ENCODE data around the gene RB1. TPM values are rescaled to one million over a fixed set of nuclear protein-coding genes. Genes with fewer than 3 reads are reported as not detected.

RB1 gene
- total RNA-seq, 1 experiment from 2014 or later = 57.1 TPM

GRCh38 chr13:48434200-48434599 lies 130.6 kb downstream of the RB1 start:
- CTCF ChIA-PET = no interaction called here
- H3K9me3 ChIP-seq (ENCODE audit: low read depth, low read length, poor library complexity, severe bottlenecking) = no peaks in the 10 kb centered on the region
- intact Hi-C loops (cut with micrococcal nuclease; ENCODE audit: unreplicated experiment) = no loop called here
- BruUV-seq (replicated peaks) = no TSS peak
- H3K36me3 ChIP-seq (ENCODE audit: insufficient read depth, low read length, poor library complexity, severe bottlenecking) = no peaks in the 10 kb centered on the region
- H3K27me3 ChIP-seq (replicated peaks; ENCODE audit: insufficient read depth, low read depth, low read length, poor library complexity) = no peaks in the 10 kb centered on the region
- POLR2A ChIA-PET (ENCODE audit: low non-redundant PET) = no interaction called here
- H3K27ac ChIP-seq (ENCODE audit: low read depth, low read length, poor library complexity, severe bottlenecking) = no peak overlapping the region
- H3K4me3 ChIP-seq (ENCODE audit: low read depth, low read length, poor library complexity, severe bottlenecking) = no peak overlapping the region
- H3K4me1 ChIP-seq (ENCODE audit: insufficient read depth, low read length, poor library complexity, severe bottlenecking) = peaks cover 4% of the 10 kb centered on the region
- no peak for TF ChIP-seq CTCF (conservative IDR thresholded peaks at IDR 0.05; ENCODE audit: low read depth, low read length)
- TF ChIP-seq EZH2 (IDR thresholded peaks at IDR 0.05; ENCODE audit: borderline replicate concordance, low read depth, low read length, poor library complexity, severe bottlenecking) = no peak
- no peak for DNase-seq (ENCODE audit: low spot score)

GRCh38 chr13:48436661-48437288 lies 133.2 kb downstream of the RB1 start:
- no TSS peak for BruUV-seq (replicated peaks)
- H3K27ac ChIP-seq (ENCODE audit: low read depth, low read length, poor library complexity, severe bottlenecking) = no peak overlapping the region
- intact Hi-C loops (cut with micrococcal nuclease; ENCODE audit: unreplicated experiment) = no loop called here

GRCh38 chr13:48437371-48437770 lies 133.8 kb downstream of the RB1 start:
- DNase-seq (ENCODE audit: low spot score) = peak; percentile 16
- Histone ChIP-seq H3K36me3 (ENCODE audit: insufficient read depth, low read length, poor library complexity, severe bottlenecking) (no peaks in the 10 kb centered on the region), H3K9me3 (ENCODE audit: low read depth, low read length, poor library complexity, severe bottlenecking) (no peaks in the 10 kb centered on the region), H3K4me1 (ENCODE audit: insufficient read depth, low read length, poor library complexity, severe bottlenecking) (peaks cover 2% of the 10 kb centered on the region), H3K4me3 (ENCODE audit: low read depth, low read length, poor library complexity, severe bottlenecking) (no peak overlapping the region), H3K27ac (ENCODE audit: low read depth, low read length, poor library complexity, severe bottlenecking) (no peak overlapping the region), H3K27me3 (replicated peaks; ENCODE audit: insufficient read depth, low read depth, low read length, poor library complexity) (no peaks in the 10 kb centered on the region)
- ChIA-PET CTCF (no interaction called here), POLR2A (ENCODE audit: low non-redundant PET) (no interaction called here)
- no peak for TF ChIP-seq EZH2 (IDR thresholded peaks at IDR 0.05; ENCODE audit: borderline replicate concordance, low read depth, low read length, poor library complexity, severe bottlenecking)
- no peak for TF ChIP-seq CTCF (conservative IDR thresholded peaks at IDR 0.05; ENCODE audit: low read depth, low read length)
- no TSS peak for BruUV-seq (replicated peaks)
- intact Hi-C loops (cut with micrococcal nuclease; ENCODE audit: unreplicated experiment) = no loop called here

More at GRCh38 chr13:48436661-48437288, 133.2 kb downstream of the RB1 start:
- no peaks in the 10 kb centered on the region for H3K36me3 ChIP-seq (ENCODE audit: insufficient read depth, low read length, poor library complexity, severe bottlenecking)
- H3K4me1 ChIP-seq (ENCODE audit: insufficient read depth, low read length, poor library complexity, severe bottlenecking) = peaks cover 4% of the 10 kb centered on the region
- POLR2A ChIA-PET (ENCODE audit: low non-redundant PET) = no interaction called here
- H3K4me3 ChIP-seq (ENCODE audit: low read depth, low read length, poor library complexity, severe bottlenecking) = no peak overlapping the region
- no peaks in the 10 kb centered on the region for H3K27me3 ChIP-seq (replicated peaks; ENCODE audit: insufficient read depth, low read depth, low read length, poor library complexity)
- DNase-seq (ENCODE audit: low spot score) = no peak
- H3K9me3 ChIP-seq (ENCODE audit: low read depth, low read length, poor library complexity, severe bottlenecking) = no peaks in the 10 kb centered on the region
- TF ChIP-seq EZH2 (IDR thresholded peaks at IDR 0.05; ENCODE audit: borderline replicate concordance, low read depth, low read length, poor library complexity, severe bottlenecking) = no peak
- TF ChIP-seq CTCF (conservative IDR thresholded peaks at IDR 0.05; ENCODE audit: low read depth, low read length) = no peak
- CTCF ChIA-PET = no interaction called here

Measured in A673 (cell line).